ENCODE data around the gene AUTS2. TPM values are rescaled to one million over a fixed set of nuclear protein-coding genes. Genes with fewer than 3 reads are reported as not detected.

The AUTS2 gene
- polyA plus RNA-seq, 3 donors, result 0.08 to 0.35 TPM; not detected in 1

DNA sequence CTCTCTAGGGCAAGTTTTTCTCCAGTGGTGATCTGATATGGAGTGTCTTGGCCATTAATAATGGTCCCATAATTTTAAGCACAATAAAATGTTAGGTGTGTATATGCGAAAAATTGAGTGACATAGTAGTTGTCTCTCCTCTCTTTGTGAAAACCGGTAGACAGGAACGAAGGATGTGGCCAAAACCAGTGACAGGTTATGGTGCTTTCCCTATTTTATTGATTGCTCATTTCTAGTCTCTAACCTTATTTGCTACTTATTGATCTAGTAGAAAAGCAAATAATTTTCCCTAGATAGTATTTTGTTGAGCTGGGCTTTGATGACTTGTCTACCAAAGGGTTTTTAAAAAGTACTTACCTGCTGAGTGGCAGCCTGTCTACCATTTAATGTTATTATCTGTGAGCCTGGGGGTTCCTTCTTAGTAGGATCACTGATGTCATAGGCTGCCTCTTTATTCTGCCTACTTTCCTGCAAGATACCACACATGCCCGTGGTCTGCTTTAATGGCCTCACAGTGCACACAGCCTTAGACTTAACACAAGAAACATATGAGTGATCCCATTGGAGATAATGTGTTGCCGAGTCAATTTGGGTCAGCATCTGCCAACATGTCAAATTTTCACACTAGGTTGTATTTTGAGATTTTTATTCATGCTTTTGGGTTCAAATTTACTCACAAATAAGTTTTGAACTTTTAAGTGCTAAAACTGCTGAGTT, 100.0 kb downstream of the AUTS2 start:
- WGBS (ENCODE audit: insufficient coverage), result 100% methylated on average over 1 of the region's 5 CpGs
- Histone ChIP-seq H3K36me3 (replicated peaks in 1 of 2; ENCODE audit: control insufficient read depth in 1 of 2, insufficient read depth in 2 of 2, low read length in 2 of 2) (no peaks in the 10 kb centered on the region), H3K9ac (ENCODE audit: insufficient read depth, low read length, poor library complexity, severe bottlenecking) (no peak overlapping the region), H3K27me3 (ENCODE audit: control insufficient read depth in 2 of 2, insufficient read depth in 2 of 2, low read length in 2 of 2) (no peaks in the 10 kb centered on the region), H3K4me3 (replicated peaks in 1 of 3; ENCODE audit: low read depth in 2 of 3, low read length in 3 of 3) (no peak overlapping the region), H3K27ac (ENCODE audit: low read depth in 1 of 2, low read length in 2 of 2) (no peak overlapping the region), H4K20me1 (ENCODE audit: insufficient read depth, low read length) (no peaks in the 10 kb centered on the region), H3K79me2 (ENCODE audit: insufficient read depth, low read length) (no peaks in the 10 kb centered on the region), H3K4me2 (replicated peaks; ENCODE audit: extremely low read depth, low read length, poor library complexity, severe bottlenecking) (no peak overlapping the region), H2AFZ (ENCODE audit: insufficient read depth, low read depth, low read length, poor library complexity, severe bottlenecking) (no peak overlapping the region), H3K4me1 (ENCODE audit: control insufficient read depth in 1 of 2, insufficient read depth in 2 of 2, low read length in 2 of 2) (peaks cover 0 to 3% of the 10 kb centered on the region in 2 donors), H3K9me3 (replicated peaks in 1 of 2; ENCODE audit: control insufficient read depth in 1 of 2, insufficient read depth in 1 of 2, low read length in 2 of 2) (no peaks in the 10 kb centered on the region)
- Mint-ChIP-seq H3K4me3 (no peak overlapping the region), H3K4me1 (peaks cover 8% of the 10 kb centered on the region), H3K36me3 (no peaks in the 10 kb centered on the region), H3K9me3 (no peaks in the 10 kb centered on the region), H3K27ac (no peak overlapping the region), H3K27me3 (ENCODE audit: low read depth in 3 of 3) (peaks cover 0 to 3% (median 0%) of the 10 kb centered on the region in 3 donors)
- no peak for DNase-seq
- intact Hi-C loops (cut with micrococcal nuclease), result no loop called here
- TF ChIP-seq, protein P1, sequence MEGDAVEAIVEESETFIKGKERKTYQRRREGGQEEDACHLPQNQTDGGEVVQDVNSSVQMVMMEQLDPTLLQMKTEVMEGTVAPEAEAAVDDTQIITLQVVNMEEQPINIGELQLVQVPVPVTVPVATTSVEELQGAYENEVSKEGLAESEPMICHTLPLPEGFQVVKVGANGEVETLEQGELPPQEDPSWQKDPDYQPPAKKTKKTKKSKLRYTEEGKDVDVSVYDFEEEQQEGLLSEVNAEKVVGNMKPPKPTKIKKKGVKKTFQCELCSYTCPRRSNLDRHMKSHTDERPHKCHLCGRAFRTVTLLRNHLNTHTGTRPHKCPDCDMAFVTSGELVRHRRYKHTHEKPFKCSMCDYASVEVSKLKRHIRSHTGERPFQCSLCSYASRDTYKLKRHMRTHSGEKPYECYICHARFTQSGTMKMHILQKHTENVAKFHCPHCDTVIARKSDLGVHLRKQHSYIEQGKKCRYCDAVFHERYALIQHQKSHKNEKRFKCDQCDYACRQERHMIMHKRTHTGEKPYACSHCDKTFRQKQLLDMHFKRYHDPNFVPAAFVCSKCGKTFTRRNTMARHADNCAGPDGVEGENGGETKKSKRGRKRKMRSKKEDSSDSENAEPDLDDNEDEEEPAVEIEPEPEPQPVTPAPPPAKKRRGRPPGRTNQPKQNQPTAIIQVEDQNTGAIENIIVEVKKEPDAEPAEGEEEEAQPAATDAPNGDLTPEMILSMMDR (IDR thresholded peaks at IDR 0.05), result no peak

- intact Hi-C loops (cut with micrococcal nuclease), result no loop called here
- H3K4me3 Mint-ChIP-seq, result no peak overlapping the region
- Histone ChIP-seq H3K79me2 (ENCODE audit: insufficient read depth, low read length) (no peaks in the 10 kb centered on the region), H3K36me3 (replicated peaks in 1 of 2; ENCODE audit: control insufficient read depth in 1 of 2, insufficient read depth in 2 of 2, low read length in 2 of 2) (no peaks in the 10 kb centered on the region), H3K9ac (ENCODE audit: insufficient read depth, low read length, poor library complexity, severe bottlenecking) (no peak overlapping the region), H3K4me1 (ENCODE audit: control insufficient read depth in 1 of 2, insufficient read depth in 2 of 2, low read length in 2 of 2) (peaks cover 0 to 3% of the 10 kb centered on the region in 2 donors), H4K20me1 (ENCODE audit: insufficient read depth, low read length) (no peaks in the 10 kb centered on the region), H3K27ac (ENCODE audit: low read depth in 1 of 2, low read length in 2 of 2) (no peak overlapping the region), H3K27me3 (ENCODE audit: control insufficient read depth in 2 of 2, insufficient read depth in 2 of 2, low read length in 2 of 2) (no peaks in the 10 kb centered on the region), H2AFZ (ENCODE audit: insufficient read depth, low read depth, low read length, poor library complexity, severe bottlenecking) (no peak overlapping the region), H3K4me3 (replicated peaks in 1 of 3; ENCODE audit: low read depth in 2 of 3, low read length in 3 of 3) (no peak overlapping the region), H3K4me2 (replicated peaks; ENCODE audit: extremely low read depth, low read length, poor library complexity, severe bottlenecking) (no peak overlapping the region), H3K9me3 (replicated peaks in 1 of 2; ENCODE audit: control insufficient read depth in 1 of 2, insufficient read depth in 1 of 2, low read length in 2 of 2) (no peaks in the 10 kb centered on the region)
- no peaks in the 10 kb centered on the region for H3K9me3 Mint-ChIP-seq
- DNase-seq, result no peak
- H3K36me3 Mint-ChIP-seq, result no peaks in the 10 kb centered on the region
- peaks cover 10% of the 10 kb centered on the region for H3K4me1 Mint-ChIP-seq
- H3K27me3 Mint-ChIP-seq (ENCODE audit: low read depth in 3 of 3), result no peaks in the 10 kb centered on the region
- no CpG with 5 or more reads among the region's 2 CpGs for WGBS (ENCODE audit: insufficient coverage)
- TF ChIP-seq, protein P1 (IDR thresholded peaks at IDR 0.05), result no peak
- no peak overlapping the region for H3K27ac Mint-ChIP-seq
Measured at GRCh38 chr7:69699931-69700330, 101.7 kb downstream of the AUTS2 start.

Measured in CD14-positive monocyte (primary cell).